ENCODE results near the gene RASSF10.

DNA sequence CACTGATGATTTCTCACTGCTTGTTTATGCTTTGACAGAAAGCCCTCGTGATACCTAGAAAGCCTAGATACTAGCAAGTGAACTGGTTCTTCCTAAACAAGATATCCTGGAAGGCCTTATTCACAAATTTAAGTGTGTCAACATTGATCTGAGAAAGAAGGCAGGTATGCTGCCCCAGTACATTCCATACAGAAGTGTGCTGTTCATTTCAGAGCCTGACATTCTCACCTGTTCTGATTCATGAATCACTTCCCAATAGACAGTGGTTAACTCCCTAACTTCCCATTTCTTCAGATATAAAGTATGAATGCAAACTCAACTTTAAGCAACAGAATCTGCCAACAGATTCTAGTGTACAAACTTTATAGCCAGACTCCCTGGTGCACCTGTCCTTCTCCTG lies 15.5 kb upstream of the RASSF10 start:
- TF ChIP-seq POLR2A (IDR thresholded peaks at IDR 0.05) (no peak), CTCF (IDR thresholded peaks at IDR 0.05) (no peak)
